Rectal smooth muscle tissue (tissue), 1 donor: Measurements from ENCODE around the gene PHC2.

Source experiments
- H3K27ac ChIP-seq: one replicate; pipeline ENCODE4 v1.7.0; 2013; ENCODE audit warnings: low read depth, low read length, inconsistent platforms
- H3K27me3 ChIP-seq: one replicate; pipeline ENCODE4 v1.7.0; 2013; ENCODE audit warnings: low read length; ENCODE audit not compliant: control insufficient read depth, insufficient read depth
- H3K36me3 ChIP-seq: one replicate; pipeline ENCODE4 v1.7.0; 2013; ENCODE audit warnings: low read length; ENCODE audit not compliant: control insufficient read depth, insufficient read depth
- H3K4me1 ChIP-seq: one replicate; pipeline ENCODE4 v1.7.0; 2013; ENCODE audit warnings: low read length; ENCODE audit not compliant: control insufficient read depth, insufficient read depth
- H3K4me3 ChIP-seq: one replicate; pipeline ENCODE4 v1.7.0; 2013; ENCODE audit warnings: low read length
- H3K9ac ChIP-seq: one replicate; pipeline ENCODE4 v1.7.0; 2013; ENCODE audit warnings: low read length

The PHC2 gene

GRCh38 chr1:33287317-33287716 is 143.6 kb downstream of the PHC2 start:
- peaks cover 3% of the 10 kb centered on the region for H3K36me3 ChIP-seq
- H3K4me1 ChIP-seq, result no peaks in the 10 kb centered on the region
- H3K27me3 ChIP-seq, result no peaks in the 10 kb centered on the region
- no peak overlapping the region for H3K9ac ChIP-seq
- H3K27ac ChIP-seq, result no peak overlapping the region
- H3K4me3 ChIP-seq, result no peak overlapping the region

DNA sequence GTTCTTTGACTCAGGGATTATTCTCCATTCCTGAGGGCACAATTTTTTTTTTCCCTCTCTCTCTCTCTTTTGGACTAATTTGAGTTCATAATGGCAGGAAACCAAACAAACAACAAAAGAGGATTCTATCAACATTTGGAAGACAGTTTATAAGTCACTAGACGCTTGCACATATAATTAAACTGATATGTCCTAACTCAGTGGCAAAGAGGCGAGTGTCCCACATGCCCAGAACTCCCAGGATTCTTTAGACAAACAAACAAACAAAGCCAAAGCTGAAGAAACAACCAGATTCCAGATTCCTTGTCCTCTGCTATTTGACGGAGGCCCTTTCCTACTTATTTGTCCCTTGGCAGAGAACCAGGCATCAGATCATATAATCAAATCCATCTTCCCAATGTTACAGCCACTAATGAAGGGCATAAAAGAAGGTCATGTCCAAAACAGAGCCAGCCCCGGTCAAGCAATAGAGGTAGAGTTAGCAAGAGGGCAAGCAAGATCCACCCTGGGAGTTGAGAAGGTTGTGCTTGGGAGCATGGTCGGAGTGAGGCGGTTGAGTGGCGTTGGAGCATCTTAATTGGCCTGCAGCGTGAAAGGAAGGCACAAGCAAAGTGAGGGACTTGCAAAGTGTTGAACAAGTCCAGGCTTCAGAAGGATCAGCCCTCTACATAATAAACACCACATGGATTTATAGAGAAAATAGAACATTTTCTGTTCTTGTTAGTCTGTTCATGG is 144.3 kb downstream of the PHC2 start:
- Histone ChIP-seq H3K4me3 (no peak overlapping the region), H3K27ac (no peak overlapping the region), H3K9ac (no peak overlapping the region), H3K36me3 (peaks cover 7% of the 10 kb centered on the region), H3K4me1 (no peaks in the 10 kb centered on the region), H3K27me3 (no peaks in the 10 kb centered on the region)

GRCh38 chr1:33284049-33284448 is 146.8 kb downstream of the PHC2 start:
- Histone ChIP-seq H3K27ac (no peak overlapping the region), H3K4me3 (no peak overlapping the region), H3K9ac (no peak overlapping the region), H3K36me3 (peaks cover 12% of the 10 kb centered on the region), H3K4me1 (no peaks in the 10 kb centered on the region), H3K27me3 (no peaks in the 10 kb centered on the region)

GRCh38 chr1:33282791-33283190 is 148.1 kb downstream of the PHC2 start:
- no peak overlapping the region for H3K27ac ChIP-seq
- H3K36me3 ChIP-seq, result peaks cover 14% of the 10 kb centered on the region
- H3K9ac ChIP-seq, result no peak overlapping the region
- H3K4me1 ChIP-seq, result no peaks in the 10 kb centered on the region
- H3K4me3 ChIP-seq, result no peak overlapping the region
- no peaks in the 10 kb centered on the region for H3K27me3 ChIP-seq

GRCh38 chr1:33281554-33282303 is 149.2 kb downstream of the PHC2 start:
- Histone ChIP-seq H3K36me3 (peaks cover 24% of the 10 kb centered on the region), H3K9ac (no peak overlapping the region), H3K27me3 (no peaks in the 10 kb centered on the region), H3K27ac (no peak overlapping the region), H3K4me3 (no peak overlapping the region), H3K4me1 (no peaks in the 10 kb centered on the region)

DNA sequence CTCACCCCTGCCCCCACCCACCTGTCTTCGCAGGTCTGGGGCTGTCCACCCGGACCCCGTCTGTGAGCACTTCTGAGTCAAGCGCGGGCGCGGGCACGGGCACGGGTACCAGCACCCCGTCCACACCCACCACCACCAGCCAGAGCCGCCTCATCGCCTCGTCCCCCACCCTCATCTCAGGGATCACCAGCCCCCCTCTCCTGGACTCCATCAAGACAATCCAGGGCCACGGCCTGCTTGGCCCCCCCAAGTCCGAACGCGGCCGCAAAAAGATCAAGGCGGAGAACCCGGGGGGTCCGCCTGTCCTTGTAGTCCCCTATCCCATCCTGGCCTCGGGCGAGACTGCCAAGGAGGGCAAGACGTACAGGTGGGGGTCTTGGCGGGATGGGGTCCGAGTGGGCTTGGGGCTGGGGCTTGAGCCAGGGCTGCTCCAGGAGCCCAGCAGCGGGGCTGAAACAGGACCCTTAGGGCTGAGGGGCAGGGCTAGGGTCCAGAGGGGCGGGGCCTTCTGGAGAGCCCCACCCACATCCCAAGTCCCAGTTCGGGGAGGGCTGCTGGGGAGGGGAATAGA is 150.7 kb downstream of the PHC2 start:
- Histone ChIP-seq H3K4me1 (no peaks in the 10 kb centered on the region), H3K4me3 (no peak overlapping the region), H3K36me3 (peaks cover 25% of the 10 kb centered on the region), H3K27ac (no peak overlapping the region), H3K9ac (no peak overlapping the region), H3K27me3 (no peaks in the 10 kb centered on the region)

DNA sequence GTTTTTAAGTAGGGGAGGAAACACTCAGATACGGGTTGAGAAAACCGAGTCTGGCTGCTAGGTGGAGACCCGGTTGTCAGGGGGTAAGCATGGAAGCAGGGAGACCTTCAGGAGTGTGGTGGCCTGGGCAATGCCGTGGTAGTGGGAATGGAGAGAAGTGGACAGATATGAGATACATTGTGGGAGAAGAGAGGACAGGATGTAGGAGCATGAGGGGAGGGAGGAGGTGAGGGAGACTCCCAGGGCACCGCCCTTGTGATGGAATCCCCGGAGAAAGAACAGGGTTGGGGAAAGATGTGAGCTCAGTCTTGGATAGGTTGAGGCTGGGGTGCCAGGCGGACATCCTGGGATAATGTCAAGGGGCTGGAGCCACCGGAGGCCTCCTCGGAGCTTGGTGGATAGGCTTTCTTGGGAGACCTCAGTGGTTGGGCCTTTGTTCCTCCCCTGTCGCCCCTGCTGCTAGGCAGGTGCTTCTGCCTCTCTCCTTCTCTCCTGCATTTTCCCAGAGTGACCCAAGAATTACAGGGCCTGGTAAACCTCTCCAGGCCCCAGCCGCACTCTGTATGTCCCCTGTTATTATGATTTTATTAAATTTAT is 153.3 kb downstream of the PHC2 start:
- H3K27ac ChIP-seq, result no peak overlapping the region
- no peak overlapping the region for H3K4me3 ChIP-seq
- H3K4me1 ChIP-seq, result no peaks in the 10 kb centered on the region
- no peaks in the 10 kb centered on the region for H3K27me3 ChIP-seq
- H3K9ac ChIP-seq, result no peak overlapping the region
- peaks cover 22% of the 10 kb centered on the region for H3K36me3 ChIP-seq

DNA sequence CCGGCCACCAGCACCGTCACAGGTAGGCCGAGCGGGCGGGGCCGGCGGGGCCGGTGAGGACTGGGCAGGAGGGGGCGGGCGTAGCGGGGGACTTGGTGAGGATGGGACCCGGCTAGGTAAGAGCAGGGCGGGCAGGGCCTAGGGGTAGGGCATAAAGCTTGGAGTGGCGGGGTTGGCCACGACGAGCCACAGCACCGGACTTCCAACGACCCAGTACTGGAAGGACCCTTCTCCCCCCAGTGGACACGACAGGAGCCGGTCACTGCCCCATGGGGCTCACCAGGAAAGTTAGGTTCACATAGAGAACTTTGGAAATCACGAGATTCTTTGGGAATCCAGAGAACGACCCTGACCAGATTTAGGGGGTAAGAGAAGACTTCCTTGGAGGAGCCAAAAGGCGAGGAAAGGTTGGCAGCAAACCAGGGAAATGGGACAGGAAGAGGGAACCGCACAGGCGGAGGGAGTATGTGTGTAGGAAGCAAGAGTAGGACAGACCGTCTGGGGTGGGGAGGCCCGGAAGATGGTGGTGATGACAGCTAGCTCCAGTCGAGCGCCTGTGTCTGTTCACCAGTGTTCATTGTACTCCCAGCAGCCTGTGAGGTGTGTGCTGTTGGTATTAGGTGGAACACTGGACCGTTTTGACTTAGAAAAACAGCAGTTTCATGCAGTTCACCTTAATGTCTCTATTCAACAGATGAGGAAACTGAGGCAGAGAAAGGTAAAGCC is 154.2 kb downstream of the PHC2 start:
- H3K36me3 ChIP-seq, result peaks cover 19% of the 10 kb centered on the region

GRCh38 chr1:33275706-33276572 is 155.0 kb downstream of the PHC2 start:
- H3K27ac ChIP-seq, result no peak overlapping the region
- no peak overlapping the region for H3K4me3 ChIP-seq
- no peaks in the 10 kb centered on the region for H3K27me3 ChIP-seq
- peaks cover 13% of the 10 kb centered on the region for H3K36me3 ChIP-seq
- no peaks in the 10 kb centered on the region for H3K4me1 ChIP-seq
- H3K9ac ChIP-seq, result no peak overlapping the region

More for the DNA sequence above, 154.2 kb downstream of the PHC2 start:
- Histone ChIP-seq H3K4me1 (no peaks in the 10 kb centered on the region), H3K27ac (no peak overlapping the region), H3K9ac (no peak overlapping the region), H3K27me3 (no peaks in the 10 kb centered on the region), H3K4me3 (no peak overlapping the region)

DNA sequence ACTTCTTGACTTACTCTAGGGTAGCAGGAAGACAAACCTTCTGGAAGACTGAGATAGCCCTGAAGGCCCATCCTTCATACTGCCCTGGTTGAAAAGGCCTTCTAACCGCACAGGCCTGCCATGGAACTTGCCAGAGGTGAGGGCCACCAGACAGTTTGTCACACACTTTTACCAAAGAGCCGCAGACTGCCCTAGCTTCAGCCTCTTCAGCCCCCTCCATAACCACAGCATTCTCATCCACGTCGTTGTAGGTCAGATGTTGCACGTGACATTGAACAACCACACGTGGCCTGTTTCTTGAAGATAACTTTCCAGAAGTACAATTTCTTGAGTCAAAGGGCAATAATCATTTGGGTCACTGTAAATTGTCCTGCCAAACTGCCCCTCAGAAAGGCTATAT is 155.7 kb downstream of the PHC2 start:
- Histone ChIP-seq H3K27ac (no peak overlapping the region), H3K4me3 (no peak overlapping the region), H3K4me1 (no peaks in the 10 kb centered on the region), H3K9ac (no peak overlapping the region), H3K27me3 (no peaks in the 10 kb centered on the region), H3K36me3 (peaks cover 13% of the 10 kb centered on the region)

DNA sequence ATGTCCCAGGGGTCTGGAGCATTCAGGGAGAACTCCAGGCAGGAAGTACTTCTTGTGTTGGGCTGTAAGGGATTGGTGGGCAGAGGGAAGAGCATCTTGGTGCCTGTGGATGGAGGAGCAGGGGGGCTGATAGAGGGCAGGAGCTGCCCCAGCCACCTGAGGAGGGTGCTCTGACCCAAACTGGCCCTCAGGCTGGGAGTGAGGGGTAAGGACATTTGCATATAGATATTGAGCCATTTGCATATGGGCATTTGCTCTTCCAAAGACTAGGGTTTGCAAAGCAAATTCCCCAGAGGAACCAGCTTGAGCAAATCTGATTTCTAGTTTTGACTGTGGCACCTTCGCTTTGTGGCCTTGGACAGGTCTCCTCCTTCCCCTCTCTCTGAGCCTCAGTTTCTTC is 156.4 kb downstream of the PHC2 start:
- H3K27ac ChIP-seq, result no peak overlapping the region
- H3K9ac ChIP-seq, result no peak overlapping the region
- no peaks in the 10 kb centered on the region for H3K27me3 ChIP-seq
- no peak overlapping the region for H3K4me3 ChIP-seq
- peaks cover 13% of the 10 kb centered on the region for H3K36me3 ChIP-seq
- H3K4me1 ChIP-seq, result no peaks in the 10 kb centered on the region
